ENCODE measurements around the gene ARG2. TPM values are rescaled to one million over a fixed set of nuclear protein-coding genes. Genes with fewer than 3 reads are reported as not detected.
A peak's percentile ranks its signal among the peaks of the same experiment; 100 is the strongest.

ARG2 gene
- total RNA-seq, 1 experiment from 2014 or later = 8.6 TPM

GRCh38 chr14:67644428-67644827 lies 24.7 kb downstream of the ARG2 start:
- Histone ChIP-seq H3K4me1 (replicated peaks; ENCODE audit: insufficient read depth) (peaks cover 15% of the 10 kb centered on the region; the same call in 1 of the 2 replicates), H3K4me2 (no peak overlapping the region), H3K4me3 (no peak overlapping the region), H3K9me2 (ENCODE audit: insufficient read depth) (no peaks in the 10 kb centered on the region), H3K36me3 (ENCODE audit: low read depth) (0 out of 2 replicates have a peak, but pooled peaks cover 4% of the 10 kb centered on the region), H2AFZ (no peak overlapping the region), H3K9me3 (ENCODE audit: insufficient read depth, low read depth) (no peaks in the 10 kb centered on the region), H3K79me2 (ENCODE audit: low read depth) (no peaks in the 10 kb centered on the region), H3K27me3 (ENCODE audit: insufficient read depth, low read depth) (no peaks in the 10 kb centered on the region), H3F3A (ENCODE audit: insufficient read depth, low read depth) (peaks cover 21% of the 10 kb centered on the region; the same call in 1 of the 2 replicates), H4K20me1 (ENCODE audit: insufficient read depth) (no peaks in the 10 kb centered on the region), H3K27ac (peak overlapping the region; percentile 19; the same call in 1 of the 2 replicates)
- no TSS peak for BruUV-seq (replicated peaks)
- TF ChIP-seq EZH2 (IDR thresholded peaks at IDR 0.05; ENCODE audit: low read depth) (no peak), CTCF (conservative IDR thresholded peaks at IDR 0.05) (no peak)
- ChIA-PET CTCF (interaction anchor here (0.6 to 1.3 kb wide), 3 partner anchors 10 to 1151 kb away, joined by 3 read pairs; no protein-coding TSS in a partner anchor), POLR2A (ENCODE audit: unreplicated experiment) (no interaction called here)
- intact Hi-C loops (cut with micrococcal nuclease; ENCODE audit: unreplicated experiment) = no loop called here
- DNase-seq = no peak

- Histone ChIP-seq H3K27me3 (ENCODE audit: insufficient read depth, low read depth) (no peaks in the 10 kb centered on the region), H3F3A (ENCODE audit: insufficient read depth, low read depth) (peaks cover 21% of the 10 kb centered on the region; the same call in 1 of the 2 replicates), H3K4me3 (no peak overlapping the region), H3K79me2 (ENCODE audit: low read depth) (no peaks in the 10 kb centered on the region), H3K4me2 (no peak overlapping the region), H3K9me2 (ENCODE audit: insufficient read depth) (no peaks in the 10 kb centered on the region), H3K4me1 (replicated peaks; ENCODE audit: insufficient read depth) (peaks cover 15% of the 10 kb centered on the region; the same call in 1 of the 2 replicates), H3K36me3 (ENCODE audit: low read depth) (peaks cover 13% of the 10 kb centered on the region; the same call in 1 of the 2 replicates), H3K9me3 (ENCODE audit: insufficient read depth, low read depth) (no peaks in the 10 kb centered on the region), H4K20me1 (ENCODE audit: insufficient read depth) (no peaks in the 10 kb centered on the region), H2AFZ (no peak overlapping the region), H3K27ac (no peak overlapping the region)
- BruUV-seq (replicated peaks) = no TSS peak
- TF ChIP-seq EZH2 (IDR thresholded peaks at IDR 0.05; ENCODE audit: low read depth) = no peak
- no peak for TF ChIP-seq CTCF (conservative IDR thresholded peaks at IDR 0.05)
- intact Hi-C loops (cut with micrococcal nuclease; ENCODE audit: unreplicated experiment) = no loop called here
- CTCF ChIA-PET = no interaction called here
- no peak for DNase-seq
- POLR2A ChIA-PET (ENCODE audit: unreplicated experiment) = no interaction called here
These were observed 25.7 kb downstream of the ARG2 start for GRCh38 chr14:67645414-67645813.

GRCh38 chr14:67646131-67646530 lies 26.4 kb downstream of the ARG2 start:
- Histone ChIP-seq H3K9me3 (ENCODE audit: insufficient read depth, low read depth) (no peaks in the 10 kb centered on the region), H3K9me2 (ENCODE audit: insufficient read depth) (no peaks in the 10 kb centered on the region), H3K4me2 (no peak overlapping the region), H3K4me1 (replicated peaks; ENCODE audit: insufficient read depth) (peaks cover 15% of the 10 kb centered on the region; the same call in 1 of the 2 replicates), H3K36me3 (ENCODE audit: low read depth) (peaks cover 20% of the 10 kb centered on the region), H4K20me1 (ENCODE audit: insufficient read depth) (no peaks in the 10 kb centered on the region), H3K27ac (no peak overlapping the region), H3K4me3 (no peak overlapping the region), H3K27me3 (ENCODE audit: insufficient read depth, low read depth) (no peaks in the 10 kb centered on the region), H3F3A (ENCODE audit: insufficient read depth, low read depth) (peaks cover 24% of the 10 kb centered on the region; the same call in 1 of the 2 replicates), H2AFZ (no peak overlapping the region), H3K79me2 (ENCODE audit: low read depth) (no peaks in the 10 kb centered on the region)
- ChIA-PET POLR2A (ENCODE audit: unreplicated experiment) (no interaction called here), CTCF (no interaction called here)
- no TSS peak for BruUV-seq (replicated peaks)
- no peak for TF ChIP-seq EZH2 (IDR thresholded peaks at IDR 0.05; ENCODE audit: low read depth)
- no peak for TF ChIP-seq CTCF (conservative IDR thresholded peaks at IDR 0.05)
- no peak for DNase-seq
- intact Hi-C loops (cut with micrococcal nuclease; ENCODE audit: unreplicated experiment) = no loop called here
